PC-9 (cell line): ENCODE data around the gene LDB1. TPM values are rescaled to one million over a fixed set of nuclear protein-coding genes. Genes with fewer than 3 reads are reported as not detected.

Experiments
- BruUV-seq: library from RNA; stranded (reverse); fragments of 400-500 nt; replicated peaks from 2 replicates; lab custom pipeline; 2021; lab: Mats Ljungman, UMichigan
- CTCF ChIA-PET: fragments of 300-600 bp; sonication (Branson Sonifier 250); formaldehyde crosslinking; loops from one replicate; lab custom pipeline; 2022; ENCODE audit warnings: antibody characterized with exemption; lab: Charles Lee
- POLR2A ChIA-PET: fragments of 300-600 bp; sonication (Branson Sonifier 250); formaldehyde crosslinking; loops from one replicate; lab custom pipeline; 2022; ENCODE audit warnings: antibody characterized with exemption; ENCODE audit not compliant: unreplicated experiment; lab: Charles Lee
- DNase-seq, 2 experiments: peaks; one replicate each; pipeline versions ENCODE4 v3.0.0 to v3.0.0-alpha.2; 2015 to 2022; ENCODE audit warnings: mixed read lengths in 1 of 2
- H2AFZ ChIP-seq: fragments of 200-600 bp; sonication (generic); 2 replicates; pipeline ENCODE4 v1.8.1; 2017; ENCODE audit warnings: antibody characterized with exemption
- H3F3A ChIP-seq: fragments of 200-600 bp; sonication (generic); 2 replicates; pipeline ENCODE4 v1.8.1; 2017; ENCODE audit warnings: antibody characterized with exemption, mild to moderate bottlenecking, low read depth; ENCODE audit not compliant: insufficient read depth
- H3K27ac ChIP-seq: fragments of 200-600 bp; sonication (generic); 2 replicates; pipeline ENCODE4 v1.6.1; 2016; ENCODE audit warnings: mixed run types
- H3K27me3 ChIP-seq: fragments of 200-600 bp; sonication (generic); 2 replicates; pipeline ENCODE4 v1.6.1; 2016; ENCODE audit warnings: low read depth, mixed run types; ENCODE audit not compliant: insufficient read depth
- H3K36me3 ChIP-seq: fragments of 200-600 bp; sonication (generic); 2 replicates; pipeline ENCODE4 v1.6.1; 2016; ENCODE audit warnings: low read depth, mixed run types
- H3K4me1 ChIP-seq: fragments of 200-600 bp; sonication (generic); replicated peaks from 2 replicates; pipeline ENCODE4 v1.6.1; 2016; ENCODE audit warnings: mixed run types; ENCODE audit not compliant: insufficient read depth
- H3K4me2 ChIP-seq: fragments of 200-600 bp; sonication (generic); 2 replicates; pipeline ENCODE4 v1.6.1; 2017; ENCODE audit warnings: mixed run types
- H3K4me3 ChIP-seq: fragments of 200-600 bp; sonication (generic); 2 replicates; pipeline ENCODE4 v1.6.1; 2016; ENCODE audit warnings: mixed run types
- H3K79me2 ChIP-seq: fragments of 200-600 bp; sonication (generic); 2 replicates; pipeline ENCODE4 v1.6.1; 2017; ENCODE audit warnings: low read depth, mixed run types
- H3K9me2 ChIP-seq: fragments of 200-600 bp; sonication (generic); 2 replicates; pipeline ENCODE4 v1.8.1; 2017; ENCODE audit warnings: mild to moderate bottlenecking; ENCODE audit not compliant: insufficient read depth
- H3K9me3 ChIP-seq: fragments of 200-600 bp; sonication (generic); 2 replicates; pipeline ENCODE4 v1.8.1; 2016; ENCODE audit warnings: low read depth; ENCODE audit not compliant: insufficient read depth
- H4K20me1 ChIP-seq: fragments of 200-600 bp; sonication (generic); 2 replicates; pipeline ENCODE4 v1.8.1; 2017; ENCODE audit not compliant: insufficient read depth
- CTCF ChIP-seq: fragments of 200-600 bp; sonication (generic); conservative IDR thresholded peaks from 2 replicates; pipeline ENCODE4 v1.6.1; 2017; ENCODE audit warnings: mixed run types, antibody characterized with exemption, mild to moderate bottlenecking, moderate library complexity
- EZH2 ChIP-seq: fragments of 200-600 bp; sonication (generic); IDR thresholded peaks from 2 replicates; pipeline ENCODE4 v1.8.0; 2017; ENCODE audit warnings: antibody characterized with exemption, low read depth
- intact Hi-C: fragments of 100-400 bp; cut with micrococcal nuclease; formaldehyde crosslinking; loops from one replicate; pipeline ENCODE4 v1.10.0; 2022; ENCODE audit not compliant: unreplicated experiment
- total RNA-seq: library from RNA; stranded (reverse); gene quantifications from 2 replicates; pipeline ENCODE4 v1.2.3, GENCODE V29; 2021

LDB1 gene
- total RNA-seq, 1 experiment from 2014 or later: 38.5 TPM

- H3K9me2 ChIP-seq: no peaks in the 10 kb centered on the region
- H3K27me3 ChIP-seq: no peaks in the 10 kb centered on the region
- no peak overlapping the region for H3K4me3 ChIP-seq
- H2AFZ ChIP-seq: no peak overlapping the region
- intact Hi-C loops: no loop called here
- H3K9me3 ChIP-seq: no peaks in the 10 kb centered on the region
- ChIA-PET POLR2A (interaction anchor here (0.6 kb wide), 1 partner anchor 776 kb away, joined by 3 read pairs; no protein-coding TSS in a partner anchor), CTCF (interaction anchor here (0.6 to 1.0 kb wide), 3 partner anchors 11 to 286 kb away, joined by 3 to 4 read pairs (median 3); partner anchors contain the start of gene ARMH3)
- no peak for DNase-seq
- H3K4me2 ChIP-seq: peak overlapping the region; percentile 92; the same call in 1 of the 2 replicates
- no peak for TF ChIP-seq CTCF
- no peak for TF ChIP-seq EZH2
- BruUV-seq: no TSS peak
- H3K79me2 ChIP-seq: peaks cover 23% of the 10 kb centered on the region
- peaks cover 12% of the 10 kb centered on the region for H3F3A ChIP-seq
- H3K27ac ChIP-seq: no peak overlapping the region
- H3K36me3 ChIP-seq: no peaks in the 10 kb centered on the region
- H3K4me1 ChIP-seq: 0 out of 2 replicates have a peak, but pooled peaks cover 6% of the 10 kb centered on the region
- 0 out of 2 replicates have a peak, but pooled peaks cover 4% of the 10 kb centered on the region for H4K20me1 ChIP-seq
These were observed 52.9 kb downstream of the LDB1 start for GRCh38 chr10:102067091-102067916.

DNA sequence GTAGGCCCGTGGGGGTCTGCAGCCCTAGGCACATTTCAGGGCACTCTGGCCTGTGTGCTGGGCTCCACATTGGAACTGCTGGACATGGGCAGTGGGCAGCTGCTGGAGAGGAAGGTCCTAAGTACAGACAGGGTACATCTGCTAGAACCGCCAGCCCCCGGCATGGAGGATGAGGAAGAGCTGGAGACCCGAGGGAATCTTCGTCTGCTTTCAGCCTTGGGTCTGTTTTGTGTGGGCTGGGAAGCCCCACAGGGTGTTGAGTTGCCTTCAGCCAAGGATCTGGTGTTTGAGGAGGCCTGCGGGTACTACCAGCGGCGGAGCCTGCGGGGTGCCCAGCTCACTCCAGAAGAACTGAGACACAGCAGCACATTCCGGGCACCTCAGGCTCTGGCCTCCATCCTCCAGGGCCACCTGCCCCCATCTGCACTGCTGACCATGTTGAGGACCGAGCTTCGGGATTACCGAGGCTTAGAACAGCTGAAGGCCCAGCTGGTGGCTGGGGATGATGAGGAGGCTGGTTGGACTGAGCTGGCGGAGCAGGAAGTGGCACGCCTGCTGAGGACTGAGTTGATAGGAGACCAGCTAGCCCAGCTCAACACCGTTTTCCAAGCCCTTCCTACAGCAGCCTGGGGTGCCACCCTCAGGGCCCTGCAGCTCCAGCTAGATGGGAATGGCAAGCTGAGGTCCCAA is 53.6 kb downstream of the LDB1 start:
- H4K20me1 ChIP-seq: 0 out of 2 replicates have a peak, but pooled peaks cover 4% of the 10 kb centered on the region
- H3K4me2 ChIP-seq: peak overlapping the region; percentile 92
- BruUV-seq: TSS peak; percentile 46
- no peaks in the 10 kb centered on the region for H3K9me3 ChIP-seq
- TF ChIP-seq EZH2: no peak
- TF ChIP-seq CTCF: no peak
- H3K27ac ChIP-seq: no peak overlapping the region
- peaks cover 7% of the 10 kb centered on the region for H3F3A ChIP-seq
- H3K27me3 ChIP-seq: no peaks in the 10 kb centered on the region
- H3K79me2 ChIP-seq: peaks cover 23% of the 10 kb centered on the region
- intact Hi-C loops: no loop called here
- peak overlapping the region; percentile 81; the same call in 1 of the 2 replicates for H3K4me3 ChIP-seq
- no peak for DNase-seq
- POLR2A ChIA-PET: interaction anchor here (0.6 kb wide), 1 partner anchor 776 kb away, joined by 3 read pairs; no protein-coding TSS in a partner anchor
- 0 out of 2 replicates have a peak, but pooled peaks cover 6% of the 10 kb centered on the region for H3K4me1 ChIP-seq
- no peaks in the 10 kb centered on the region for H3K36me3 ChIP-seq
- H3K9me2 ChIP-seq: no peaks in the 10 kb centered on the region
- H2AFZ ChIP-seq: no peak overlapping the region
- CTCF ChIA-PET: interaction anchor here (0.6 to 1.0 kb wide), 3 partner anchors 10 to 285 kb away, joined by 3 to 4 read pairs (median 3); partner anchors contain the start of gene ARMH3
